NCI-H526 (cell line): ENCODE measurements around the gene SIVA1.

ENCODE experiments used
- DNase-seq, 2 experiments: peaks; one replicate each; lab custom pipeline; 2025; lab: John Stamatoyannopoulos, UW

SIVA1 gene

GRCh38 chr14:104752735-104753527, at the start of gene SIVA1:
SIVA1 (plus strand) TSS chr14:104753147; CDS start chr14:104753202, 55 bp downstream.
- peak; percentile 98 to 100 for DNase-seq

- DNase-seq, result no peak
These were observed 49.7 kb upstream of the SIVA1 start for GRCh38 chr14:104703269-104703668.

GRCh38 chr14:104704252-104704651, 48.7 kb upstream of the SIVA1 start:
- DNase-seq, result no peak

GRCh38 chr14:104705340-104706047, 47.5 kb upstream of the SIVA1 start:
- no peak for DNase-seq

- DNase-seq, result peak in 1 of 2 experiments; percentile 47
These were observed 46.0 kb upstream of the SIVA1 start for GRCh38 chr14:104706733-104707607.

- peak in 1 of 2 experiments; percentile 43 for DNase-seq
These were observed 45.0 kb upstream of the SIVA1 start for GRCh38 chr14:104707608-104708595.

- DNase-seq, result peak; percentile 30 to 87
These were observed 44.2 kb upstream of the SIVA1 start for GRCh38 chr14:104708606-104709268.

- DNase-seq, result no peak
These were observed 43.4 kb upstream of the SIVA1 start for GRCh38 chr14:104709387-104710039.

- no peak for DNase-seq
These were observed 42.7 kb upstream of the SIVA1 start for GRCh38 chr14:104710071-104710735.

GRCh38 chr14:104712881-104713734, 39.8 kb upstream of the SIVA1 start:
- DNase-seq, result no peak

GRCh38 chr14:104714066-104714465, 38.9 kb upstream of the SIVA1 start:
- no peak for DNase-seq

GRCh38 chr14:104714681-104715080, 38.3 kb upstream of the SIVA1 start:
- DNase-seq, result no peak

GRCh38 chr14:104715416-104715815, 37.5 kb upstream of the SIVA1 start:
- no peak for DNase-seq

- DNase-seq, result no peak
These were observed 37.1 kb upstream of the SIVA1 start for GRCh38 chr14:104715871-104716270.

- no peak for DNase-seq
These were observed 35.8 kb upstream of the SIVA1 start for GRCh38 chr14:104717137-104717536.

GRCh38 chr14:104717646-104718045, 35.3 kb upstream of the SIVA1 start:
- no peak for DNase-seq

- no peak for DNase-seq
These were observed 34.8 kb upstream of the SIVA1 start for GRCh38 chr14:104718147-104718546.

- no peak for DNase-seq
These were observed 34.1 kb upstream of the SIVA1 start for GRCh38 chr14:104718871-104719270.
